Measurements from ENCODE around the gene SIPA1L2.

The SIPA1L2 gene

GRCh38 chr1:232628335-232629249 is 1.3 kb downstream of the SIPA1L2 start:
- Histone ChIP-seq H3K27ac (no peak overlapping the region), H3K27me3 (ENCODE audit: insufficient read depth, low read depth) (no peaks in the 10 kb centered on the region), H3K36me3 (ENCODE audit: insufficient read depth) (no peaks in the 10 kb centered on the region), H2AFZ (ENCODE audit: low read depth) (no peak overlapping the region), H3K4me1 (ENCODE audit: low read depth, poor library complexity, severe bottlenecking) (peaks cover 7% of the 10 kb centered on the region), H3K4me3 (IDR thresholded peaks at IDR 0.05; ENCODE audit: insufficient read depth, low read depth, low read length) (no peak overlapping the region), H3K79me2 (ENCODE audit: insufficient read depth, low read depth) (no peaks in the 10 kb centered on the region), H4K20me1 (ENCODE audit: insufficient read depth) (no peaks in the 10 kb centered on the region), H3K9ac (no peak overlapping the region), H3K4me2 (no peak overlapping the region)
- no peak for TF ChIP-seq CTCF (conservative IDR thresholded peaks at IDR 0.05; ENCODE audit: low read depth, low read length)

GRCh38 chr1:232627645-232628334 is 2.1 kb downstream of the SIPA1L2 start:
- Histone ChIP-seq H3K4me3 (IDR thresholded peaks at IDR 0.05; ENCODE audit: insufficient read depth, low read depth, low read length) (no peak overlapping the region), H3K27ac (no peak overlapping the region), H3K36me3 (ENCODE audit: insufficient read depth) (no peaks in the 10 kb centered on the region), H3K4me1 (ENCODE audit: low read depth, poor library complexity, severe bottlenecking) (peaks cover 7% of the 10 kb centered on the region), H3K4me2 (no peak overlapping the region), H2AFZ (ENCODE audit: low read depth) (no peak overlapping the region), H3K79me2 (ENCODE audit: insufficient read depth, low read depth) (no peaks in the 10 kb centered on the region), H4K20me1 (ENCODE audit: insufficient read depth) (no peaks in the 10 kb centered on the region), H3K9ac (no peak overlapping the region), H3K27me3 (ENCODE audit: insufficient read depth, low read depth) (no peaks in the 10 kb centered on the region)
- peak; percentile 30; the same call in 1 of the 2 replicates for TF ChIP-seq CTCF (conservative IDR thresholded peaks at IDR 0.05; ENCODE audit: low read depth, low read length)

- Histone ChIP-seq H3K79me2 (ENCODE audit: insufficient read depth, low read depth) (no peaks in the 10 kb centered on the region), H3K4me1 (ENCODE audit: low read depth, poor library complexity, severe bottlenecking) (peaks cover 7% of the 10 kb centered on the region), H3K9ac (no peak overlapping the region), H3K27ac (no peak overlapping the region), H3K4me2 (no peak overlapping the region), H3K27me3 (ENCODE audit: insufficient read depth, low read depth) (no peaks in the 10 kb centered on the region), H3K36me3 (ENCODE audit: insufficient read depth) (no peaks in the 10 kb centered on the region), H4K20me1 (ENCODE audit: insufficient read depth) (no peaks in the 10 kb centered on the region), H3K4me3 (IDR thresholded peaks at IDR 0.05; ENCODE audit: insufficient read depth, low read depth, low read length) (no peak overlapping the region), H2AFZ (ENCODE audit: low read depth) (no peak overlapping the region)
- no peak for TF ChIP-seq CTCF (conservative IDR thresholded peaks at IDR 0.05; ENCODE audit: low read depth, low read length)
These were observed 2.8 kb downstream of the SIPA1L2 start for GRCh38 chr1:232627171-232627570.

- Histone ChIP-seq H3K9ac (no peak overlapping the region), H4K20me1 (ENCODE audit: insufficient read depth) (no peaks in the 10 kb centered on the region), H3K27me3 (ENCODE audit: insufficient read depth, low read depth) (no peaks in the 10 kb centered on the region), H3K36me3 (ENCODE audit: insufficient read depth) (no peaks in the 10 kb centered on the region), H3K4me1 (ENCODE audit: low read depth, poor library complexity, severe bottlenecking) (peaks cover 7% of the 10 kb centered on the region), H2AFZ (ENCODE audit: low read depth) (no peak overlapping the region), H3K4me3 (IDR thresholded peaks at IDR 0.05; ENCODE audit: insufficient read depth, low read depth, low read length) (no peak overlapping the region), H3K27ac (no peak overlapping the region), H3K79me2 (ENCODE audit: insufficient read depth, low read depth) (no peaks in the 10 kb centered on the region), H3K4me2 (no peak overlapping the region)
- TF ChIP-seq CTCF (conservative IDR thresholded peaks at IDR 0.05; ENCODE audit: low read depth, low read length) = no peak
These were observed 3.5 kb downstream of the SIPA1L2 start for GRCh38 chr1:232626452-232626851.

All from KMS-11 (cell line).